HG03196 (cell line): Measurements from ENCODE around the gene MAP4K3.
"Not testable (repeated sequence)": the region's sequence is repeated elsewhere in the genome, so short reads cannot be mapped to it uniquely, and the experiment has no call there.

Experiments
- ATAC-seq: cut with Tn5 transposase; IDR thresholded peaks from one replicate; pipeline ENCODE4 v1.9.1; 2021; ENCODE audit not compliant: unreplicated experiment

Gene MAP4K3

DNA sequence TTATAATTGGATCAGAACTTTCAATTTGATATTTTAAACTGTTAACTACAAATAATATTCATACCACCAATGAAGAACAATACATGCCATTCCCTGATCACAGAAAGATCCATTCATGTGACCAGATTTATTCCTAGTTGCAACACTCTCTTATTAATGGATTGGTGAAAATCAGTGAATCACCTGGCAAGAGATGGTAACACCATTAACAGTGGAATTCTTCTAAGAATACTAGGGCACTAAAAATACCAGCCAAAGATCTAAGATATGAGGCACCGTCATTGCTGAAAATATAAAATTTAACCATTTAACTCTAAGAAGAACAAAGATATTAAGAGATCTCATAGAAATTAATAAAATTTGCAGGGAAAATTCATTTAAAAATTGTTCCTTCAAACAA, 58.1 kb downstream of the MAP4K3 start:
- ATAC-seq = no peak

DNA sequence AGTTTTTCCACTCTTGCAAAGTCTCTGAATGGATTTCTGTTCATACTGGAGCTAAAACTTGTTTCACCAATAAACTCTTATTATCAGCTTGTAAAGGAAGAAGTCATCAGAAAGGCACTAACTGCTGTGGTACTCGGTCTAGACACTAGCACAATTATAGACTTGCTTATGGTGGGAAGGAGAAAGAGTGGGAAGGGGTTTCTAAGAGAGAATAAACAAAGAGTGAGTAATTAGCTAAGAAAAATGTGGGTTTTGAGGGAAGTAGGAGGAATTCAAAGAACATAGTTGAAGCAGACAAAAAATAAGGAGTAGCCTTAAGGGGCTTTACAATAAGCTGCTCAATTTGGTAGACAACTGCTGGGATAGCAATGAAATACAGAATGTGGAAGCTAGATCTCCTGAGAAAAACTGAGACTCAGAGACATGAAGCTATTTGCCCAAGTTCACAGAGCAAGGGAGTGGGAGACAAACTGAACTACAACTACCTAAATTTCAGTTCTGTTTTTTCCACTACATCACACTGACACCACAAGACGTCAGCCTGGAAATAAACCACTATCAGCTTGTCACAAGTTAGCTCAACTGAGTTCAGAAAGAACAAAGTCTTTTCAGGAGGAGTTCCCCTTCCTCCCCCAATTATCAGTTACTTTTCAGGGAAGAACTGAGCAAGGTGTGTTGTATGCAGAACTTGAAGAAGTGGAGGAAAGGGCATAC, 59.7 kb downstream of the MAP4K3 start:
- ATAC-seq = peak; percentile 60

DNA sequence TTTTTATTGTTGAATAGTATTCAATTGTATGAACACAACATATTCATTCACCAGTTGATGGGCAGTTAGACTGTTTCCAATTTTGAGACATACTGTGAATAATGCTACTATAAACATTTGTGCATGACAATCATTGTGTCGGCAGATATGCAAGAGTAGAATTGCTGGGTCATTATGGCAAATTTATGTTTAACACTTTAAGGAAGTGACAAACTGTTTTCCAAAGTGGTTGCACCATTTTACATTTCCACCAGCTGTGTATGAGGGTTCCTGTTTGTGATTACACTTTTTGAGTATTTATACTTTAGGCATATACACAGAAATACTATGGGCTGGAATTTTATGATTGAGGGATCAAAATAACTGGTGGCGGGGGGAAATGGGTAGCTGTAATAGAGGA, 61.2 kb downstream of the MAP4K3 start:
- ATAC-seq = no peak

DNA sequence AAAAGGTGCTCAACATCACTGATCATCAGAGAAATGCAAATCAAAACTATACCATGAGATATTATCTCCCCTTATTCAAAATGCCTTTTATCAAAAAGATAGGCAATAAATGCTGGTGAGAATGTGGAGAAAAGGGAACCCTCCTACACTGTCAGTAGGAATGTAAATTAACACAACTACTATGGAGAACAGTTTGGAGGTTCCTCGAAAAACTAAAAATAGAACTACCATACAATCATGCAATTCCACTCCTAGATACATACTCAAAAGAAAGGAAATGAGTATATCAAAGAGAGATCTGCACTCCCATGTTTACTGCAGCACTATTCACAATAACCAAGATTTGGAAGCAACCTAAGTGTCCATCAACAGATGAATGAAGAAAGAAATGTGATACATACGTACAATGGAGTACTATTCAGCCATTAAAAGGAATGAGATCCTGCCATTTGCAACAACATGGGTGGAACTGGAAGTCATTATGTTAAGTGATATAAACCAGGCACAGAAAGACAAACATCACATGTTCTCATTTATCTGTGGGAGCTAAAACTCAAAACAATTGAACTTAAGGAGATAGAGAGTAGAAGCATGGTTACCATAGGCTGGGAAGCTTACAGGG, 63.8 kb downstream of the MAP4K3 start:
- ATAC-seq = no peak

DNA sequence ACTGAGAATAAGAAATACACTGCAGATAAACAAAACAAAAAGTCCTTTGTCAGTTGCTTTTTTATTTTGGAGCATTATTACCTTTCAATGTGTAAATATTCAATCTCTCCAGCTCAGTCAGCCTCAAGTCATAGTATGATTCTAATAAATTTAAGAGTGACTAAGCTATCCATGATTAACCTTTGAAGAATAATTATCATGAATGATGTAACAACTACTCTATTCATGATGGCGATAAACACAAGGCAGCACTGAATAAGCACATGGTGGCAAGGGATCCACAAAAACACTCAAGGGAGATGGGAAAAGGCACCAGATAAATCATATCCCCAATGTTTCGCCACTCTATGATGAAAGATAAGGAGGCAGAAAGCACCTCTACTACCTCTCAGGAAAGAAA, 67.0 kb downstream of the MAP4K3 start:
- no peak for ATAC-seq

DNA sequence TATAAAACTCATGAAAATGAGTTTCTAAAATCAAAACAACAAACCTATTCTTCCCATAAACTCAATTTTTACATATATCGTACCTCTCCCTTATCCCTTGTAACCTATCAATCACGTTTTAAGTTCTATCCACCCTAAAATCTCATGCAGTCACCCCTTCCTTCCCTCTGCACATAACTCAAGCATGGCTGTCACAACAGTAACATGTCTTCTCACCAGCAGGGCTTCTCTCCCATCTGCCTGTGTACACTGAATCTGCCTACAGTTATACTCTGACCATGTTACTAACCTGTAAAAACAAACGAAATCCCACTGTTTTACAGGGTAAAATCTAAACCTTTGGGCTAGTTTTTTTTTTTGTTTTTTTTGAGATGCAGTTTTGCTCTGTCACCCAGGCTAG, 68.2 kb downstream of the MAP4K3 start:
- ATAC-seq = no peak

DNA sequence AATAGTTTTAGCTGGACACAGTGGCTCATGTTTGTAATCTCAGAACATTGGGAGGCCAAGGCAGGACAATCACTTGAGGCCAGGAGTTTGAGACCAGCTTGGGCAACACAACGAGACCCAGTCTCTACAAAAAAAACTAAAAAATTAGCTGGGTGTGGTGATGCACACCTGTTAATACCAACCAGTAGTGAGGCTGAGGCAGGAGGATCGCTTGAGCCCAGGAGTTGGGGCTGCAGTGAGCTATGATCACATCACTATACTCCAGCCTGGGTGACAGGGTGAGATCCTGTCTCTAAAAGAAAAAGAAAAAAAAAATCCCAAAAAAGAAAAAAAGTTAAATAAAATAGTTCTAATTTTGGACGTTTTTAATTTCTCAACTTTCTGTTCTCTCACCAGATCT, 68.7 kb downstream of the MAP4K3 start:
- no peak for ATAC-seq

DNA sequence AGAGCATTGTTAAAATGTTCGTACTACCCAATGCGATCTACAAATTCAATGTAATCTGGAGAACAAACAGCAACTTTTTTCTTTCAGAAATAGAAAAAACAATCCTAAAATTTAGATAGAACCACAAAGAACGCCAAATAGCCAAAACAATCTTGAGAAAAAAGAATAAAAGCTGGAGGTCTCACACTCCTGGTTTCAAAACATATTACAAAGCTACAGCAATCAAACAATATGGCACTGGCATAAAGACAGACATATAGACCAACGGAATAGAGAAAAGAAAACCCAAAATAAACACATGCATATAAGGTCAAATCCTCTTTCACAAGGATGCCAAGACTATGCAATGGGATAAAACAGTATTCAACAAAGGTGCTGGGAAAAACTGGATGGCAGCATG, 74.5 kb downstream of the MAP4K3 start:
- ATAC-seq = no peak

DNA sequence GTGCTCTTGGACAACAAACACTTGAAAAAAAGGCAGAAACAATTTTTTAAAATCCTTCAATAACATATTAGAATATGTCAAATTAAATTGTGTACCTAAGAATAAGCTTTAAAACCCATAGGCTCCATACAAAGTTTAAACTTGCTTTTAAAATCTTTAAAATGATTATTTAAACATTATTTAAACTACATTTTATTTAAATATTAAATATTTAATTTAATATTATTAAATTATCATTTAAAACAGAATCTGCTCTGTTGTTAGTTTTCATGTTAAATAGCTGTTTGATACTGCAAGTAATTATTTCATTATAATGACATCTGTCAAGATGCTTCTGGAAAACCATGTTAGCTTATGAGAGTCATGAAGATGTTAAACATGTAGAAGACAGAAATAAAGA, 75.6 kb downstream of the MAP4K3 start:
- no peak for ATAC-seq

DNA sequence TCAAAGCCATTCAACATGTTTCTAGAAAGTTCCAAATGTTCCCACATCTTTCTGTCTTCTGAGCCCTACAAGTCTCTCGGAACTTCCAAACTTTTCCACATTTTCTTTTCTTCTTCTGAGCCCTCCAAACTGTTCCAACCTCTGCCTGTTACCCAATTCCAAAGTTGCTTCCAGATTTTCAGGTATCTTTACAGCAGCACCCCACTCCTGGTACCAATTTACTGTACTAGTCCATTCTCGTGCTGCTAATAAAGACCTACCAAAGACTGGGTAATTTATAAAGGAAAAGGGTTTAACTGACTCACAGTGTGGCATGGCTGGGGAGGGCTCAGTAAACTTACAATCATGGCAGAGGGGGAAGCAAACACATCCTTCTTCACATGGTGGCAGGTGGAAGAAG, 76.7 kb downstream of the MAP4K3 start:
- not testable (repeated sequence) for ATAC-seq

DNA sequence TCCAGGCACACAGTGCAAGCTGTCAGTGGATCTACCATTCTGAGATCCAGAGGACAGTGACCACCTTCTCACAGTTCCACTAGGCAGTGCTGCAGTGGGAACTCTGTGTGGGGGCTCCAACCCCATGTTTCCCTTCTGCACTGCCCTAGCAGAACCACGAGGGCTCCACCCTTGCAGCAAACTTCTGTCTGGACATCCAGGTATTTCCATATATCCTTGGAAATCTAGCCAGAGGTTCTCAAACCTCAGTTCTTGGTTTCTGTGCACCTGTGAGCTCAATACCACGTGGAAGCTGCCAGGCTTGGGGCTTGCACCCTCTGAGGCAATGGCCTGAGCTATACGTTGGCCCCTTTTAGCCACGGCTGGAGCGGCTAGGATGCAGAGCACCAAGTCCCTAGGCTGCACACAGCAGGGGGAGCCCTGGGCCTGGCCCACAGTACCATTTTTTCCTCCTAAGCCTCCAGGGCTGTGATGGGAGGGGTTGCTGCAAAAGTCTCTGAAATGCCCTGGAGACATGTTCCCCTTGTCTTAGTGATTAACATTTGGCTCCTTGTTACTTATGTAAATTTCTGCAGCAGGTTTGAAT, 77.5 kb downstream of the MAP4K3 start:
- ATAC-seq = no peak

DNA sequence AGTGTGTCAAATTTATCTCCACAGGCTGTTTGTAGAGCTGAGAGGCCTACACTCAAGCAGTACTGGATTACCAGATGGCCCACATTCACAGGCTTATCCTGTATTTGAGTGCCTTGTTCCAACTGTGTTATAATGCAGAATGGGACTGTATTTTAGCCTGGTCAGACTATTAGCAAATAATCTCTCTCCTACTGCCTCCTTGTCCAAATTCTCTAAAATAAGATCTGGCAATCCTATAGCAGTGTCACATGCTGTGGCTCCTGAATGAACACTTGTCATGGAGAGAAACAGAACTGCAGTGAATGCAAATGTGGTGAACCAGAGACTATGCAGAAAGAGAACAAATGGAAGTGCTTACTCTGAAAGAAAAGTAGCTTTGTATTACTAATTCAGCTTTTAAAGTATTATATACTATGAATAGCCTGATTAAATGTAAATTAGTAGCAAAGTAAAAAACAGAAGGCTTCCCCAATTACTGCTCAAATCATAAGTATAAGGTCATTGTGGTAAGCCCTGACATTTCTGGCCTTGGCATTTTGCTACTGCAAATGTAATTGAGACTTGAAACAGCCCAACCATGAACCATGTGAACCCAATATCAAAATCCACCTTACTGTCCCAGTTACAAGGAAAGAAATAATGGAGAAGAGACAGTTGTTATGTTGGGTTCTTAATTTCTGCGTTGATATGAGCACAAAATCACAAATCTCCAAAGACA, 80.0 kb downstream of the MAP4K3 start:
- ATAC-seq = no peak

DNA sequence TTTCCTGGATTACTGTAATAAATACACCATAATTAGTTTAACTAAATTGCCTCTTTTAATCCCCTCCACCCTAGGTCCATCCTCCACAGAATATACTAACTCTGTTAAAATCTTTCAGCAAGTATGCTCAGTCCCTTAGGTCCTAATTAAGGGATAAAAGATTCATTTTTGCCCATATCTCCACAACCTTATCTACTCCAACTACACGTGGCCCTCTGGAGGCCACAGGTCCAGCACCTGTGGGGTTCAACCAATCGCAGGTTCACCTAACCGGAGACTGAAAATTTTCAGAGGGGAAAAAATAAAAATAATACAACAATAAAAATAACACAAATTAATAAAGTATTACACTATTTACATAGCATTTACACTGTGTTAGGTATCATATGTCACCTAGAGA, 86.4 kb downstream of the MAP4K3 start:
- ATAC-seq = no peak

DNA sequence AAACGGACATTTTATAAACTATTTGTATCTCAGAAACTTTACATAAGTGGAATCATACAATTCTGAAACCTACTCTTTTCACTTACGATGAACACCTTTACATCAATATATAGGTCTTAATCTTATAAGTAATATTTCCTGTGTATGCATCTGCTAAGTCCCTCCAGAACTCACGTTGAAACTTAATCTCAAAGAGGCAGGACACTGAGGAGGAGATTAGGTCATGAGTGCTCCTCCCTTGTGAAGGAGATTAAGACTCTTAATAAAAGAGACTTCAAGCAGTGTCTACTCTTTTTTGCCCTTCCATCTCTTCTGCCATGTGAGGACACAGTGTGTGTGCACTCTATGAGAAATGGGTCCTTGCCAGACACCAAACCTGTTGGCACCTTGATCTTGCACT, 98.6 kb downstream of the MAP4K3 start:
- no peak for ATAC-seq

DNA sequence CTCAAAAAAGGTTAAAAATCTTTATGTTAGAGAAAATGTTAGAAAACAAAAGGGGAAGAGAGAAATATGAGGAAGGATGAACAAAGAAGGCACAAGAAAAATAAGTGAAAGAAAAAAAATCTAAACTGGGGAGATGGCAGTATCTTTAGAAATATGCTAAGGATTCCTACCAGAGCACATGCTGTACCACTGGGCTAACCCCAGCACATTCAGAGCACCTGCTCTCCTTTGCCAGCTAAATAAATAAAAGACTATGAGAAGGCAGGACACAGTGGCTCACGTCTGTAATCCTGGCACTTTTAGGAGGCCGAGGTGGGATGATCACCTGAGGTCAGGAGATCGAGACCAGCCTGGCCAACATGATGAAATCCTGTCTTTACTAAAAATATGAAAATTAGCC, 101.2 kb downstream of the MAP4K3 start:
- no peak for ATAC-seq

DNA sequence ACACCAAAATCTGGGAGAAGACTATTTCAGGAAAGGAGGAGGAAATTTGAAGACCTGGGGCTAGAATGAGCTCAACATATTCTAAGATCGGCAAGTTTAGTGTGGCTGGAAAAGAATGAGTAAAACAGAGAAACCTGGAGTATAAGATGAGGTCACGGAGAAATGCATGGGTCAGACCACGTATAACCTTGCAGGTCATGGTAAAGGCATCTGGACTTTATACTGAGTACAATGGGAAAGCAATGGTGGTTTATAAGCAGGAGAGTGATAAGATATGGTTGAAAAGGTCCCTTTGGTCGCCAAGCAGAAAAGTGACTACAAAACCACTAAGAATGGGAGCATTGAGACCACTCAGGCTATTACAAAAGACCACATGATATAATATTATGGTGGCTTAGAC, 102.1 kb downstream of the MAP4K3 start:
- no peak for ATAC-seq

DNA sequence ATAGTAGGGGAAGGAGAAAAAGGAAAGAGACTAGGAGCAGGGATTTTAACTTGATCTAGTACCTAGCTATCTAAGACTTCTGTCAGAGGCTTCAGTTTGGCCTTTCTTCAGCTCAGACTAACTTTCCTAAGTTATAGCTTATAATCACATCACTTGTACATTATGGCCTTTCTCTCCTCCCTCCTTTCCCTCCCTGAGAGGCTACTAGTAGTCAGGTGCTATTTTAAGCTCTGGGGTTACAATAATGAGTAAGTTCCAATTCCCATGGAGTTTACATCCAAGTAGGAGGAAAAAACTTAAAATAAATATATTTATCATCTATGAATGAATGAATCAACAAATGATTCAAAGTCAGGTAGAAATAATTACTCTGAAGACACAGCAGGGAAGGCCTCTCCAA, 102.6 kb downstream of the MAP4K3 start:
- ATAC-seq = no peak

DNA sequence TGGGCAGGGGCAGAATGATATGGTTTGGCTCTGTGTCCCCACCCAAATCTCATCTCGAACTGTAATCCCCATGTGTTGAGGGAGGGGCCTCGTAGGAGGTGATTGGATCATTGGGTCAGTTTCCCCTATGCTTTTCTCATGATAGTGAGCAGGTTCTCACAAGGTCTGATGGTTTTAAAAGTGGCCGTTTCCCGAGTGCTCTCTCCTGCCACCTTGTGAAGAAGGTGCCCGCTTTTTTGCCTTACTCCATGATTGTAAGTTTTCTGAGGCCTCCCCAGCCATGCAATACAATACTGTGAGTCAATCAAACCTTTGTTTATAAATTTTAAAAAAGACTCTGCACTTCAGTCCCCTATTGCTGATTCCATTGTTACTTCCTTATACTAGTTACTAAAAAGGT, 110.4 kb downstream of the MAP4K3 start:
- no peak for ATAC-seq

DNA sequence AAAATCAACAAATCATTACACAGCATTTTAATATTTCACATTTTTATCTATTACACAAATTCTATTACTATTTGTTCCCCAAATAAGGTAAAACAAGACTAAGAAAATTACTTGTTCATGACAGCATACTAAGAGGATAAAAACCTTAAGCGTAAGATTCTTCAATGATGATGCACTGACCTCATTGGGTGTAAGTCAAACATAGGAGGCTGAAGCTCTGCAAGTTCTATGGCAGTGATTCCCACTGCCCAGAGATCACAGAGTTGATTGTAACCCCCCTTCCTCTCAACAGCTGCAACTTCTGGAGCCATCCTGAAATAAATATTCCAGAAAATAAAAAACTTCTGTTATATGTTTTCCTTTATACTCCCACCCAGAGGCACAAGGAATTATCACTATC, 111.1 kb downstream of the MAP4K3 start:
- no peak for ATAC-seq

DNA sequence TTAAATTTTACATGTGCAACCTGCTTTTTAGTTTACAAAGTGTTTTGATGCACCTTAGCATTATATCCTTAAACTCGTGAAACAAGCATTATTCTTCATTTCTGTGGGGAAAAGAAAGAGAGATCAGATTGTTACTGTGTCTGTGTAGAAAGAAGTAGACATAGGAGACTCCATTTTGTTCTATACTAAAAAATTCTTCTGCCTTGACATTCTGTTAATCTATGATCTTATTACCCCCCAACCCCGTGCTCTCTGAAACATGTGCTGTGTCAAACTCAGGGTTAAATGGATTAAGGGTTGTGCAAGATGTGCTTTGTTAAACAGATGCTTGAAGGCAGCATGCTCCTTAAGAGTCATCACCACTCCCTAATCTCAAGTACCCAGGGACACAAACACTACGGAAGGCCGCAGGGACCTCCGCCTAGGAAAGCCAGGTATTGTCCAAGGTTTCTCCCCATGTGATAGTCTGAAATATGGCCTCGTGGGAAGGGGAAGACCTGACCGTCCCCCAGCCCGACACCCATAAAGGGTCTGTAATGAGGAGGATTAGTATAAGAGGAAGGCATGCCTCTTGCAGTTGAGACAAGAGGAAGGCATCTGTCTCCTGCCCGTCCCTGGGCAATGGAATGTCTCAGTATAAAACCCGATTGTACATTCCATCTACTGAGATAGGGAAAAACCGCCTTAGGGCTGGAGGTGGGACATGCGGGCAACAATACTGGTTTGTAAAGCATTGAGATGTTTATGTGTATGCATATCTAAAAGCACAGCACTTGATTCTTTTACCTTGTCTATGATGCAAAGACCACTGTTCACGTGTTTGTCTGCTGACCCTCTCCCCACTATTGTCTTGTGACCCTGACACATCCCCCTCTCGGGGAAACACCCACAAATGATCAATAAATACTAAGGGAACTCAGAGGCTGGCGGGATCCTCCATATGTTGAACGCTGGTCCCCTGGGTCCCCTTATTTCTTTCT, 115.7 kb downstream of the MAP4K3 start:
- ATAC-seq = not testable (repeated sequence)

DNA sequence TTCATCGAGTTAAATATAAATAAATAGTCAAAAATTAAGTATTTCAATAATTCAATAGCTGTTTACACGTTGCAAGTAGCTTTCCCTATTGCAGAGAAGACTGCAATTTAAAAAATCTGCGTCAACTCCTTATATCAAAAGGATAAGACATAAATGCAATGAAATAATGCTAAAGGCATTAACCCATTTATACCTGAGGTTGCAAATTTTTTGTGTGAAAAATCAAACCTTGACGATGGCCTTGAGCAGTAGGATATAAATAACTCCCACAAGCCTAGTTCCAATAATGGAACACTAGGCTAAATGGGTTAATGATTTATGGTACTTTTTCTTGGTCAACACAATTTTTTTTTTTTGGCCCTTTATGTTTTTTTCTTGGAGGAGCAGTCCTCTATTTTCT, 116.9 kb downstream of the MAP4K3 start:
- no peak for ATAC-seq
